HepG2 (cell line): ENCODE data around the gene LRRC28. TPM values are rescaled to one million over a fixed set of nuclear protein-coding genes. Genes with fewer than 3 reads are reported as not detected.
A peak's percentile ranks its signal among the peaks of the same experiment; 100 is the strongest.

ENCODE experiments used
- ATAC-seq: fragments of 200-7000 bp; cut with Tn5 transposase; 3 replicates; pipeline ENCODE4 v1.9.1; 2020; ENCODE audit warnings: mild to moderate bottlenecking, moderate library complexity
- BruUV-seq: library from RNA; stranded (reverse); fragments of 400-500 nt; replicated peaks from 2 replicates; lab custom pipeline; 2021; lab: Mats Ljungman, UMichigan
- CTCF ChIA-PET: fragments of 300-600 bp; formaldehyde crosslinking; extraction: SDS; loops from one replicate; lab custom pipeline; 2021; ENCODE audit warnings: low total read pairs, inconsistent platforms, low intra/inter-chr PET ratio; lab: Yijun Ruan, JAX
- POLR2A ChIA-PET: fragments of 350-600 bp; sonication (Branson Sonifier 250); formaldehyde crosslinking; loops from one replicate; lab custom pipeline; 2020; ENCODE audit warnings: antibody characterized with exemption, inconsistent platforms; lab: Yijun Ruan, JAX
- DNase-seq: peaks from one replicate; pipeline ENCODE4 v3.0.0-alpha.2; 2015; ENCODE audit warnings: low spot score
- FAIRE-seq: peaks from 3 replicates; lab custom pipeline; 2011; peaks lifted over from hg19 to GRCh38; lab: Jason Lieb, UNC
- H2AFZ ChIP-seq: one replicate; pipeline ENCODE4 v1.6.1; 2011; ENCODE audit warnings: low read length, inconsistent platforms
- H3K27ac ChIP-seq: fragments of 300-600 bp; 3 replicates; pipeline ENCODE4 v1.8.0; 2011; ENCODE audit warnings: mixed run types, mild to moderate bottlenecking, mixed read lengths, low read length, inconsistent platforms; ENCODE audit not compliant: insufficient read depth; ENCODE audit errors: extremely low read length
- H3K27me3 ChIP-seq, 2 experiments: fragments of 200-600 bp in 1 of 2; 2 replicates in 1 of 2; 3 replicates in 1 of 2; pipeline versions ENCODE4 v1.6.0 to v1.8.0; 2011; ENCODE audit warnings: low read length in 2 of 2, mild to moderate bottlenecking in 2 of 2, moderate library complexity in 2 of 2, inconsistent platforms in 1 of 2; ENCODE audit not compliant: insufficient read depth in 2 of 2, control insufficient read depth in 1 of 2
- H3K36me3 ChIP-seq, 2 experiments: fragments of 200-600 bp in 1 of 2; replicated peaks in 1 of 2; 2 replicates in 1 of 2; 3 replicates in 1 of 2; pipeline versions ENCODE4 v1.5.1 to v1.8.0; 2011; ENCODE audit warnings: low read length in 2 of 2, inconsistent platforms in 1 of 2; ENCODE audit not compliant: insufficient read depth in 2 of 2, control insufficient read depth in 1 of 2
- H3K4me1 ChIP-seq: 2 replicates; pipeline ENCODE4 v1.5.1; 2012; ENCODE audit warnings: low read length, inconsistent platforms; ENCODE audit not compliant: insufficient read depth
- H3K4me2 ChIP-seq: 2 replicates; pipeline ENCODE4 v1.6.0; 2011; ENCODE audit warnings: low read depth, low read length, inconsistent platforms
- H3K4me3 ChIP-seq, 3 experiments: fragments of 200-600 bp in 1 of 3; sonication (generic), shearing (Covaris generic) in 1 of 3; replicated peaks in 1 of 3; 2 replicates each; pipeline ENCODE4 v1.5.1; 2011 to 2016; ENCODE audit warnings: low read length in 3 of 3, inconsistent platforms in 2 of 3, low read depth in 2 of 3, mild to moderate bottlenecking in 2 of 3, control low read depth in 1 of 3, mixed read lengths in 1 of 3; ENCODE audit not compliant: insufficient read depth in 1 of 3
- H3K79me2 ChIP-seq: one replicate; pipeline ENCODE4 v1.6.1; 2011; ENCODE audit warnings: low read length, inconsistent platforms; ENCODE audit not compliant: insufficient read depth
- H3K9ac ChIP-seq: 2 replicates; pipeline ENCODE4 v1.6.0; 2011; ENCODE audit warnings: mild to moderate bottlenecking, low read depth, low read length, inconsistent platforms; ENCODE audit not compliant: insufficient read depth
- H3K9me3 ChIP-seq: 2 replicates; pipeline ENCODE4 v1.5.1; 2012; ENCODE audit warnings: mild to moderate bottlenecking, low read length
- H4K20me1 ChIP-seq: 2 replicates; pipeline ENCODE4 v1.6.0; 2011; ENCODE audit warnings: inconsistent platforms, mild to moderate bottlenecking, low read length, moderate library complexity; ENCODE audit not compliant: insufficient read depth
- BRF2 ChIP-seq: sonication (generic); formaldehyde crosslinking; IDR thresholded peaks from 2 replicates; pipeline ENCODE4 v1.8.1; 2022; ENCODE audit warnings: mild to moderate bottlenecking, missing genetic modification reagents
- MAX ChIP-seq: IDR thresholded peaks from 2 replicates; pipeline ENCODE4 v1.6.1; 2012; ENCODE audit warnings: inconsistent platforms
- MEIS2 ChIP-seq: sonication (generic); formaldehyde crosslinking; IDR thresholded peaks from 2 replicates; pipeline ENCODE4 v1.9.0; 2021; ENCODE audit warnings: mild to moderate bottlenecking, missing genetic modification reagents
- MIER3 ChIP-seq: IDR thresholded peaks from 2 replicates; pipeline ENCODE4 v1.6.1; 2016; ENCODE audit warnings: missing compliant biosample characterization, borderline replicate concordance
- SAFB2 ChIP-seq: sonication (generic); formaldehyde crosslinking; IDR thresholded peaks from 2 replicates; pipeline ENCODE4 v1.5.1; 2020; ENCODE audit warnings: missing genetic modification reagents, low read depth, mild to moderate bottlenecking, borderline replicate concordance
- ZNF143 ChIP-seq: sonication (generic); formaldehyde crosslinking; IDR thresholded peaks from 2 replicates; pipeline ENCODE4 v1.4.0; 2020; ENCODE audit warnings: missing genetic modification reagents
- ZNF296 ChIP-seq: sonication (generic); formaldehyde crosslinking; conservative IDR thresholded peaks from 2 replicates; pipeline ENCODE4 v1.5.0; 2020; ENCODE audit warnings: mild to moderate bottlenecking, missing genetic modification reagents
- WGBS: methylation state at CpG from one replicate; pipeline ENCODE4 v1.1.6; 2017; ENCODE audit warnings: low lambda C conversion rate; 5-methylcytosine and 5-hydroxymethylcytosine counted together
- in situ Hi-C: cut with HindIII; loops from 2 replicates; pipeline ENCODE4 v1.10.0; 2017; ENCODE audit warnings: low pct_unique_long_range_greater_than_20kb; ENCODE audit not compliant: extremely low pct_ligation_motif_present
- intact Hi-C: fragments of 100-400 bp; cut with micrococcal nuclease; formaldehyde crosslinking; loops from one replicate; pipeline ENCODE4 v1.10.0; 2022; ENCODE audit not compliant: unreplicated experiment
- polyA plus RNA-seq, 8 experiments: library from polyadenylated mRNA; depleted of rRNA in 3 of 8; stranded (reverse) in 7 of 8; unstranded in 1 of 8; fragments of >200 nt; fragmentation: Illumina TruSeq in 4 of 8; extraction: Trizol in 4 of 8; gene quantifications; 2 replicates each; pipeline versions ENCODE4 v1.2.1 to v1.2.3, GENCODE V29; 2011 to 2016; ENCODE audit warnings: low read depth in 4 of 8, missing spikeins in 1 of 8, mixed read lengths in 1 of 8; ENCODE audit not compliant: insufficient read depth in 1 of 8
- total RNA-seq, 5 experiments: library from RNA; depleted of rRNA; stranded (reverse); fragments of >200 nt; fragmentation: Illumina TruSeq; extraction: Trizol; gene quantifications; 2 replicates each; pipeline ENCODE4 v1.2.3, GENCODE V29; 2016; ENCODE audit warnings: low read depth in 1 of 5
- TF ChIP-seq, protein P1 (sequence below): sonication (generic); formaldehyde crosslinking; IDR thresholded peaks from 2 replicates; pipeline ENCODE4 v1.4.0; 2020; ENCODE audit warnings: low read depth, mild to moderate bottlenecking, missing genetic modification reagents
- TF ChIP-seq, protein P2 (sequence below): sonication (generic); formaldehyde crosslinking; IDR thresholded peaks from 2 replicates; pipeline ENCODE4 v1.4.0; 2020; ENCODE audit warnings: mild to moderate bottlenecking, missing genetic modification reagents, borderline replicate concordance

LRRC28 gene
- total and polyA plus RNA-seq, 2 of the 13 experiments (the other 11 are each of a cell fraction or from before 2014, with no cell fraction given), result 17.5 to 21.3 TPM

DNA sequence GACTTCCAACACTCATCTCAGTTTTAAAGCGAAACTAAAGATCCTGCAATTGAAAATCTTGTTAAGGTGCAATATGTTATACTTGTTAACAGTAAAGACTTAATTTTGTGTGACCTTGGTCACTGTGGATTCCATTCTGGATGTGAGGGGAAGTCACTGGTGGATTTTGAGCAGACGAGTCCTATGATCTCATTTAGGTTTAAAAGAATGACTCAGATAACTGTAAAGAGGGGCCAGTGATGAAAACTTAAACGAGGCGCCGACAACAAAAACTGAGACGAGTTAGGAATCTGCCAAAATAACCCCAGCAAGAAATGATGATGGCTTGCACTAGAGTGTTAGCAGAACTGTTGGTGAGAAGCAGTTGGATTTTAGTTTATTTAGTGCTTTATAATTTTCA is 56.5 kb downstream of the LRRC28 start:
- Histone ChIP-seq H3K79me2 (no peaks in the 10 kb centered on the region), H3K4me2 (no peak overlapping the region)
- DNase-seq, result no peak
- TF ChIP-seq MIER3 (no peak), MEIS2 (CRISPR knock-in tag) (no peak), MAX (no peak), BRF2 (CRISPR knock-in tag) (no peak), ZNF296 (CRISPR knock-in tag) (no peak)
- TF ChIP-seq, protein P1, sequence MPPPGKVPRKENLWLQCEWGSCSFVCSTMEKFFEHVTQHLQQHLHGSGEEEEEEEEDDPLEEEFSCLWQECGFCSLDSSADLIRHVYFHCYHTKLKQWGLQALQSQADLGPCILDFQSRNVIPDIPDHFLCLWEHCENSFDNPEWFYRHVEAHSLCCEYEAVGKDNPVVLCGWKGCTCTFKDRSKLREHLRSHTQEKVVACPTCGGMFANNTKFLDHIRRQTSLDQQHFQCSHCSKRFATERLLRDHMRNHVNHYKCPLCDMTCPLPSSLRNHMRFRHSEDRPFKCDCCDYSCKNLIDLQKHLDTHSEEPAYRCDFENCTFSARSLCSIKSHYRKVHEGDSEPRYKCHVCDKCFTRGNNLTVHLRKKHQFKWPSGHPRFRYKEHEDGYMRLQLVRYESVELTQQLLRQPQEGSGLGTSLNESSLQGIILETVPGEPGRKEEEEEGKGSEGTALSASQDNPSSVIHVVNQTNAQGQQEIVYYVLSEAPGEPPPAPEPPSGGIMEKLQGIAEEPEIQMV, result no peak
- TF ChIP-seq, all 625 proteins: peak for 0
- intact Hi-C loops (no loop called here), in situ Hi-C loops (no loop called here)
- peak; percentile 8 for FAIRE-seq
- H2AFZ ChIP-seq, result no peak overlapping the region
- no peak for ATAC-seq
- WGBS, result 96% methylated on average over 6 of the region's 6 CpGs
- H3K36me3 ChIP-seq, result no peaks in the 10 kb centered on the region
- ChIA-PET CTCF (no interaction called here), POLR2A (no interaction called here)
- H3K9ac ChIP-seq, result no peak overlapping the region
- no peaks in the 10 kb centered on the region for H3K27me3 ChIP-seq
- H3K4me1 ChIP-seq, result peaks cover 39% of the 10 kb centered on the region
- H3K4me3 ChIP-seq, result no peak overlapping the region
- H3K9me3 ChIP-seq, result no peaks in the 10 kb centered on the region
- H3K27ac ChIP-seq, result no peak overlapping the region
- H4K20me1 ChIP-seq, result no peaks in the 10 kb centered on the region
- BruUV-seq, result no TSS peak

- H3K27me3 ChIP-seq, result no peaks in the 10 kb centered on the region
- 93% methylated on average over 5 of the region's 5 CpGs for WGBS
- POLR2A ChIA-PET, result no interaction called here
- no peaks in the 10 kb centered on the region for H3K36me3 ChIP-seq
- no peak overlapping the region for H2AFZ ChIP-seq
- intact Hi-C loops, result no loop called here
- H3K9me3 ChIP-seq, result no peaks in the 10 kb centered on the region
- H3K9ac ChIP-seq, result no peak overlapping the region
- ATAC-seq, result no peak
- no peaks in the 10 kb centered on the region for H3K79me2 ChIP-seq
- H3K4me1 ChIP-seq, result peaks cover 27% of the 10 kb centered on the region
- no peak for FAIRE-seq
- no peak overlapping the region for H3K27ac ChIP-seq
- no peak for DNase-seq
- CTCF ChIA-PET, result no interaction called here
- H4K20me1 ChIP-seq, result no peaks in the 10 kb centered on the region
- H3K4me3 ChIP-seq, result no peak overlapping the region
- BruUV-seq, result no TSS peak
- in situ Hi-C loops, result no loop called here
- H3K4me2 ChIP-seq, result no peak overlapping the region
- TF ChIP-seq, protein P2, sequence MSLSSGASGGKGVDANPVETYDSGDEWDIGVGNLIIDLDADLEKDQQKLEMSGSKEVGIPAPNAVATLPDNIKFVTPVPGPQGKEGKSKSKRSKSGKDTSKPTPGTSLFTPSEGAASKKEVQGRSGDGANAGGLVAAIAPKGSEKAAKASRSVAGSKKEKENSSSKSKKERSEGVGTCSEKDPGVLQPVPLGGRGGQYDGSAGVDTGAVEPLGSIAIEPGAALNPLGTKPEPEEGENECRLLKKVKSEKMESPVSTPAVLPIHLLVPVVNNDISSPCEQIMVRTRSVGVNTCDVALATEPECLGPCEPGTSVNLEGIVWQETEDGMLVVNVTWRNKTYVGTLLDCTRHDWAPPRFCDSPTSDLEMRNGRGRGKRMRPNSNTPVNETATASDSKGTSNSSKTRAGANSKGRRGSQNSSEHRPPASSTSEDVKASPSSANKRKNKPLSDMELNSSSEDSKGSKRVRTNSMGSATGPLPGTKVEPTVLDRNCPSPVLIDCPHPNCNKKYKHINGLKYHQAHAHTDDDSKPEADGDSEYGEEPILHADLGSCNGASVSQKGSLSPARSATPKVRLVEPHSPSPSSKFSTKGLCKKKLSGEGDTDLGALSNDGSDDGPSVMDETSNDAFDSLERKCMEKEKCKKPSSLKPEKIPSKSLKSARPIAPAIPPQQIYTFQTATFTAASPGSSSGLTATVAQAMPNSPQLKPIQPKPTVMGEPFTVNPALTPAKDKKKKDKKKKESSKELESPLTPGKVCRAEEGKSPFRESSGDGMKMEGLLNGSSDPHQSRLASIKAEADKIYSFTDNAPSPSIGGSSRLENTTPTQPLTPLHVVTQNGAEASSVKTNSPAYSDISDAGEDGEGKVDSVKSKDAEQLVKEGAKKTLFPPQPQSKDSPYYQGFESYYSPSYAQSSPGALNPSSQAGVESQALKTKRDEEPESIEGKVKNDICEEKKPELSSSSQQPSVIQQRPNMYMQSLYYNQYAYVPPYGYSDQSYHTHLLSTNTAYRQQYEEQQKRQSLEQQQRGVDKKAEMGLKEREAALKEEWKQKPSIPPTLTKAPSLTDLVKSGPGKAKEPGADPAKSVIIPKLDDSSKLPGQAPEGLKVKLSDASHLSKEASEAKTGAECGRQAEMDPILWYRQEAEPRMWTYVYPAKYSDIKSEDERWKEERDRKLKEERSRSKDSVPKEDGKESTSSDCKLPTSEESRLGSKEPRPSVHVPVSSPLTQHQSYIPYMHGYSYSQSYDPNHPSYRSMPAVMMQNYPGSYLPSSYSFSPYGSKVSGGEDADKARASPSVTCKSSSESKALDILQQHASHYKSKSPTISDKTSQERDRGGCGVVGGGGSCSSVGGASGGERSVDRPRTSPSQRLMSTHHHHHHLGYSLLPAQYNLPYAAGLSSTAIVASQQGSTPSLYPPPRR (CRISPR knock-in tag), result no peak
- TF ChIP-seq SAFB2 (CRISPR knock-in tag), result no peak
- no peak for TF ChIP-seq ZNF143 (CRISPR knock-in tag)
These were observed 59.5 kb downstream of the LRRC28 start for GRCh38 chr15:99310745-99311144.
